Suprapubic skin (tissue), 4 donors: Measurements from ENCODE around the gene URI1.

Experiments
- EP300 ChIP-seq: sonication (generic); formaldehyde crosslinking; IDR thresholded peaks from one replicate; pipeline ENCODE4 v1.6.1; 2017; ENCODE audit warnings: antibody characterized with exemption
- POLR2A ChIP-seq, 2 donors: fragments of 450-650 bp; IDR thresholded peaks; one replicate each; pipeline ENCODE4 v1.6.1; 2017; ENCODE audit warnings: antibody characterized with exemption in 2 of 2, mild to moderate bottlenecking in 2 of 2, moderate library complexity in 2 of 2
- POLR2AphosphoS5 ChIP-seq, 3 donors: sonication (generic); formaldehyde crosslinking; IDR thresholded peaks; one replicate each; pipeline ENCODE4 v1.6.1; 2017; ENCODE audit warnings: antibody characterized with exemption in 3 of 3
- TF ChIP-seq, protein P1 (sequence below), 2 donors: fragments of 200-600 bp in 1 of 2; fragments of 450-650 bp in 1 of 2; sonication (generic) in 1 of 2; IDR thresholded peaks; one replicate each; pipeline ENCODE4 v1.5.1; 2016 to 2019; ENCODE audit warnings: antibody characterized with exemption in 2 of 2, mild to moderate bottlenecking in 1 of 2, moderate library complexity in 1 of 2

DNA sequence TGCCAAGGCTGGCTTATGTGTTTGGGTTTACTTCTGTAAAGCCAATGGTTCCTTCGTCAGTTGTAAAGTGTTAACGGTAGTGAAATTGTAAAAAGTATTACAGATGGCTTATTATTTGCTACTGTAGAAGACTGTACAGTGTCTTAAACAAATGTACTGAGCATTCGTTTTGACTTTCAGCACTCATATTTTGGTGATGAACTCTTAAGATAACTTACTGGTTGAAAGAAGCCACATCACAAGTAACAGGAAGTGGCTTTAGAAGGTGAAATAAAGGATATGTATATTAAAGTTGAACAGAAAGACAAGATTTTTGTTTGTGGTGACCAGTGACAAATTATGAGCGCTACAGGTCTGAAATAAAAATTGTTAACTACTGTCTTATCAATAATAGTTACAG lies 64.2 kb downstream of the URI1 start:
- TF ChIP-seq, protein P1, sequence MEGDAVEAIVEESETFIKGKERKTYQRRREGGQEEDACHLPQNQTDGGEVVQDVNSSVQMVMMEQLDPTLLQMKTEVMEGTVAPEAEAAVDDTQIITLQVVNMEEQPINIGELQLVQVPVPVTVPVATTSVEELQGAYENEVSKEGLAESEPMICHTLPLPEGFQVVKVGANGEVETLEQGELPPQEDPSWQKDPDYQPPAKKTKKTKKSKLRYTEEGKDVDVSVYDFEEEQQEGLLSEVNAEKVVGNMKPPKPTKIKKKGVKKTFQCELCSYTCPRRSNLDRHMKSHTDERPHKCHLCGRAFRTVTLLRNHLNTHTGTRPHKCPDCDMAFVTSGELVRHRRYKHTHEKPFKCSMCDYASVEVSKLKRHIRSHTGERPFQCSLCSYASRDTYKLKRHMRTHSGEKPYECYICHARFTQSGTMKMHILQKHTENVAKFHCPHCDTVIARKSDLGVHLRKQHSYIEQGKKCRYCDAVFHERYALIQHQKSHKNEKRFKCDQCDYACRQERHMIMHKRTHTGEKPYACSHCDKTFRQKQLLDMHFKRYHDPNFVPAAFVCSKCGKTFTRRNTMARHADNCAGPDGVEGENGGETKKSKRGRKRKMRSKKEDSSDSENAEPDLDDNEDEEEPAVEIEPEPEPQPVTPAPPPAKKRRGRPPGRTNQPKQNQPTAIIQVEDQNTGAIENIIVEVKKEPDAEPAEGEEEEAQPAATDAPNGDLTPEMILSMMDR (IDR thresholded peaks at IDR 0.05) = no peak
- TF ChIP-seq POLR2AphosphoS5 (IDR thresholded peaks at IDR 0.05) (no peak), POLR2A (IDR thresholded peaks at IDR 0.05) (no peak), EP300 (no peak)
